Measurements from ENCODE around the gene NAIF1.

DNA sequence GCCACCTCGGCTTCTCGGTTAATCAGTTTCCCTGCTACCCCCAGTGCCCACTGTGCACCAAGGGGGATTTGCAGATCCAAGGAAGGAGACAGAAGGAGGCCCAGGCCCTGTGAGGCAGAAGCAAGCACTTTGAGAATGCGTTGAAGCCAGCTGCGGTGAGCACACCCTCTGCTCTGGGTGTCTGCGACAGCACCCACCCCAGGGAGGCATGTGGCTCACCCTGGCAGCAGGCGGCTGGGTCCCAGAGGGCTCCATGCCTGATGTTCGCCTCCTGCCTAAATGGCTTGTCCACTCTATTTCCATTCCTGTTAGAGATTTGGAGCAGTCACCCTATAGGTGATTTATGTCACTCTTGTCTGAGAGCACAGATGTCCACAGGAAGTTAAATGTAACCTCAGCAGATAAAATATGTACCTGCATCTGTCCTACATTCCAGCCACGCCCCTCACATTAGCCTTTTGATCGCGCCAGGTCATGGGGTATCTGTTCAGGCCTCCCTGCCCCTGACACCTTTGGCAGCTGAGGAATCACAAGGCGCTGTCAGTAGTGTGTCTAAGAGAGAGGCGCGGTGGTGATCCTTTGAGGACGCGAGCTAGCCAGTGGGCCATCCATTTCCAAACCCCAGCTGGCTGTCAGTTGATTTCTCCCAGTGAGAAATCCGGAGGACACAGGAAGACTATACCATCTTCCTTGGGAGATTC lies 32.3 kb upstream of the NAIF1 start:
- TF ChIP-seq, protein P1, sequence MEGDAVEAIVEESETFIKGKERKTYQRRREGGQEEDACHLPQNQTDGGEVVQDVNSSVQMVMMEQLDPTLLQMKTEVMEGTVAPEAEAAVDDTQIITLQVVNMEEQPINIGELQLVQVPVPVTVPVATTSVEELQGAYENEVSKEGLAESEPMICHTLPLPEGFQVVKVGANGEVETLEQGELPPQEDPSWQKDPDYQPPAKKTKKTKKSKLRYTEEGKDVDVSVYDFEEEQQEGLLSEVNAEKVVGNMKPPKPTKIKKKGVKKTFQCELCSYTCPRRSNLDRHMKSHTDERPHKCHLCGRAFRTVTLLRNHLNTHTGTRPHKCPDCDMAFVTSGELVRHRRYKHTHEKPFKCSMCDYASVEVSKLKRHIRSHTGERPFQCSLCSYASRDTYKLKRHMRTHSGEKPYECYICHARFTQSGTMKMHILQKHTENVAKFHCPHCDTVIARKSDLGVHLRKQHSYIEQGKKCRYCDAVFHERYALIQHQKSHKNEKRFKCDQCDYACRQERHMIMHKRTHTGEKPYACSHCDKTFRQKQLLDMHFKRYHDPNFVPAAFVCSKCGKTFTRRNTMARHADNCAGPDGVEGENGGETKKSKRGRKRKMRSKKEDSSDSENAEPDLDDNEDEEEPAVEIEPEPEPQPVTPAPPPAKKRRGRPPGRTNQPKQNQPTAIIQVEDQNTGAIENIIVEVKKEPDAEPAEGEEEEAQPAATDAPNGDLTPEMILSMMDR (IDR thresholded peaks at IDR 0.05; ENCODE audit: extremely low read depth in 1 of 2, insufficient read depth in 1 of 2, low read depth in 1 of 2, low read length in 2 of 2) = no peak
- TF ChIP-seq FOS (IDR thresholded peaks at IDR 0.05; ENCODE audit: borderline replicate concordance, insufficient read depth, low read length) = no peak

Data from endothelial cell of umbilical vein (primary cell).